ENCODE measurements around the gene H6PD.

Gene H6PD

GRCh38 chr1:9281908-9282695 is 47.5 kb downstream of the H6PD start:
- Histone ChIP-seq H3K9me3 (ENCODE audit: insufficient read depth, low read depth, low read length) (peaks cover 7% of the 10 kb centered on the region; the same call in 1 of the 2 replicates), H3K4me1 (ENCODE audit: insufficient read depth, low read length) (peaks cover 15% of the 10 kb centered on the region; the same call in 1 of the 2 replicates), H3K4me3 (ENCODE audit: low read length) (no peak overlapping the region), H3K36me3 (ENCODE audit: insufficient read depth, low read length) (no peaks in the 10 kb centered on the region), H3K27ac (ENCODE audit: low read depth, low read length) (no peak overlapping the region), H3K9ac (ENCODE audit: low read depth, low read length) (no peak overlapping the region), H3K27me3 (ENCODE audit: insufficient read depth, low read length) (no peaks in the 10 kb centered on the region)
- 80% methylated on average over 12 of the region's 12 CpGs for WGBS

- WGBS = 84% methylated on average over 4 of the region's 4 CpGs
- H3K4me3 ChIP-seq (ENCODE audit: low read length) = no peak overlapping the region
- H3K9me3 ChIP-seq (ENCODE audit: insufficient read depth, low read depth, low read length) = peaks cover 7% of the 10 kb centered on the region; the same call in 1 of the 2 replicates
- no peaks in the 10 kb centered on the region for H3K36me3 ChIP-seq (ENCODE audit: insufficient read depth, low read length)
- no peak overlapping the region for H3K9ac ChIP-seq (ENCODE audit: low read depth, low read length)
- H3K4me1 ChIP-seq (ENCODE audit: insufficient read depth, low read length) = peaks cover 15% of the 10 kb centered on the region; the same call in 1 of the 2 replicates
- H3K27me3 ChIP-seq (ENCODE audit: insufficient read depth, low read length) = no peaks in the 10 kb centered on the region
- no peak overlapping the region for H3K27ac ChIP-seq (ENCODE audit: low read depth, low read length)
Observed at GRCh38 chr1:9282696-9282955, 48.1 kb downstream of the H6PD start.

GRCh38 chr1:9284061-9284460 is 49.5 kb downstream of the H6PD start:
- no peak overlapping the region for H3K4me3 ChIP-seq (ENCODE audit: low read length)
- no peaks in the 10 kb centered on the region for H3K27me3 ChIP-seq (ENCODE audit: insufficient read depth, low read length)
- H3K27ac ChIP-seq (ENCODE audit: low read depth, low read length) = no peak overlapping the region
- WGBS = 97% methylated on average over 2 of the region's 2 CpGs
- peaks cover 17% of the 10 kb centered on the region; the same call in 1 of the 2 replicates for H3K9me3 ChIP-seq (ENCODE audit: insufficient read depth, low read depth, low read length)
- no peak overlapping the region for H3K9ac ChIP-seq (ENCODE audit: low read depth, low read length)
- H3K36me3 ChIP-seq (ENCODE audit: insufficient read depth, low read length) = no peaks in the 10 kb centered on the region
- peaks cover 14% of the 10 kb centered on the region; the same call in 1 of the 2 replicates for H3K4me1 ChIP-seq (ENCODE audit: insufficient read depth, low read length)

- H3K9ac ChIP-seq (ENCODE audit: low read depth, low read length) = no peak overlapping the region
- H3K27me3 ChIP-seq (ENCODE audit: insufficient read depth, low read length) = peaks cover under 1% of the 10 kb centered on the region; the same call in 1 of the 2 replicates
- no peak overlapping the region for H3K4me3 ChIP-seq (ENCODE audit: low read length)
- peaks cover 17% of the 10 kb centered on the region; the same call in 1 of the 2 replicates for H3K9me3 ChIP-seq (ENCODE audit: insufficient read depth, low read depth, low read length)
- WGBS = 85% methylated on average over 6 of the region's 6 CpGs
- H3K4me1 ChIP-seq (ENCODE audit: insufficient read depth, low read length) = no peaks in the 10 kb centered on the region
- no peaks in the 10 kb centered on the region for H3K36me3 ChIP-seq (ENCODE audit: insufficient read depth, low read length)
- H3K27ac ChIP-seq (ENCODE audit: low read depth, low read length) = no peak overlapping the region
Observed at GRCh38 chr1:9286556-9286955, 52.0 kb downstream of the H6PD start.

GRCh38 chr1:9289090-9289534 is 54.5 kb downstream of the H6PD start:
- Histone ChIP-seq H3K4me3 (ENCODE audit: low read length) (no peak overlapping the region), H3K27ac (ENCODE audit: low read depth, low read length) (no peak overlapping the region), H3K9ac (ENCODE audit: low read depth, low read length) (no peak overlapping the region), H3K27me3 (ENCODE audit: insufficient read depth, low read length) (peaks cover 14% of the 10 kb centered on the region), H3K9me3 (ENCODE audit: insufficient read depth, low read depth, low read length) (peaks cover 17% of the 10 kb centered on the region; the same call in 1 of the 2 replicates), H3K4me1 (ENCODE audit: insufficient read depth, low read length) (no peaks in the 10 kb centered on the region), H3K36me3 (ENCODE audit: insufficient read depth, low read length) (no peaks in the 10 kb centered on the region)
- WGBS = 43% methylated on average over 6 of the region's 6 CpGs

- Histone ChIP-seq H3K36me3 (ENCODE audit: insufficient read depth, low read length) (no peaks in the 10 kb centered on the region), H3K9ac (ENCODE audit: low read depth, low read length) (no peak overlapping the region), H3K4me3 (ENCODE audit: low read length) (no peak overlapping the region), H3K4me1 (ENCODE audit: insufficient read depth, low read length) (no peaks in the 10 kb centered on the region), H3K27me3 (ENCODE audit: insufficient read depth, low read length) (peaks cover 22% of the 10 kb centered on the region), H3K9me3 (ENCODE audit: insufficient read depth, low read depth, low read length) (peaks cover 10% of the 10 kb centered on the region; the same call in 1 of the 2 replicates), H3K27ac (ENCODE audit: low read depth, low read length) (no peak overlapping the region)
- 77% methylated on average over 3 of the region's 5 CpGs for WGBS
Observed at GRCh38 chr1:9289711-9290485, 55.3 kb downstream of the H6PD start.

- WGBS = 31% methylated on average over 13 of the region's 13 CpGs
- H3K9ac ChIP-seq (ENCODE audit: low read depth, low read length) = no peak overlapping the region
- no peaks in the 10 kb centered on the region for H3K4me1 ChIP-seq (ENCODE audit: insufficient read depth, low read length)
- no peaks in the 10 kb centered on the region for H3K36me3 ChIP-seq (ENCODE audit: insufficient read depth, low read length)
- H3K9me3 ChIP-seq (ENCODE audit: insufficient read depth, low read depth, low read length) = peaks cover 10% of the 10 kb centered on the region; the same call in 1 of the 2 replicates
- peaks cover 22% of the 10 kb centered on the region for H3K27me3 ChIP-seq (ENCODE audit: insufficient read depth, low read length)
- H3K4me3 ChIP-seq (ENCODE audit: low read length) = peak overlapping the region; percentile 51
- H3K27ac ChIP-seq (ENCODE audit: low read depth, low read length) = no peak overlapping the region
Observed at GRCh38 chr1:9291914-9292360, 57.4 kb downstream of the H6PD start.

GRCh38 chr1:9292361-9293240 is 58.0 kb downstream of the H6PD start, which contains the start of gene SPSB1:
Gene SPSB1 (plus strand): TSS chr1:9292894. CDS start chr1:9355892, 62,998 bp downstream.
- WGBS = 2% methylated on average over 118 of the region's 119 CpGs
- peaks cover 10% of the 10 kb centered on the region; the same call in 1 of the 2 replicates for H3K9me3 ChIP-seq (ENCODE audit: insufficient read depth, low read depth, low read length)
- no peak within 1 kb of the TSS for H3K27ac ChIP-seq (ENCODE audit: low read depth, low read length)
- H3K4me3 ChIP-seq (ENCODE audit: low read length) = peak within 1 kb of the TSS; percentile 51
- no peaks in the 10 kb centered on the region for H3K36me3 ChIP-seq (ENCODE audit: insufficient read depth, low read length)
- no peak within 1 kb of the TSS for H3K9ac ChIP-seq (ENCODE audit: low read depth, low read length)
- H3K27me3 ChIP-seq (ENCODE audit: insufficient read depth, low read length) = peaks cover 22% of the 10 kb centered on the region
- no peaks in the 10 kb centered on the region for H3K4me1 ChIP-seq (ENCODE audit: insufficient read depth, low read length)

- Histone ChIP-seq H3K9ac (ENCODE audit: low read depth, low read length) (no peak overlapping the region), H3K27me3 (ENCODE audit: insufficient read depth, low read length) (peaks cover 22% of the 10 kb centered on the region), H3K4me1 (ENCODE audit: insufficient read depth, low read length) (no peaks in the 10 kb centered on the region), H3K9me3 (ENCODE audit: insufficient read depth, low read depth, low read length) (peaks cover 7% of the 10 kb centered on the region; the same call in 1 of the 2 replicates), H3K4me3 (ENCODE audit: low read length) (peak overlapping the region; percentile 51), H3K36me3 (ENCODE audit: insufficient read depth, low read length) (no peaks in the 10 kb centered on the region), H3K27ac (ENCODE audit: low read depth, low read length) (no peak overlapping the region)
- under 1% methylated on average over 43 of the region's 43 CpGs for WGBS
Observed at GRCh38 chr1:9293241-9293532, 58.6 kb downstream of the H6PD start.

GRCh38 chr1:9293533-9294404 is 59.2 kb downstream of the H6PD start:
- Histone ChIP-seq H3K9me3 (ENCODE audit: insufficient read depth, low read depth, low read length) (peaks cover 1% of the 10 kb centered on the region; the same call in 1 of the 2 replicates), H3K36me3 (ENCODE audit: insufficient read depth, low read length) (no peaks in the 10 kb centered on the region), H3K27ac (ENCODE audit: low read depth, low read length) (no peak overlapping the region), H3K4me1 (ENCODE audit: insufficient read depth, low read length) (no peaks in the 10 kb centered on the region), H3K9ac (ENCODE audit: low read depth, low read length) (no peak overlapping the region), H3K27me3 (ENCODE audit: insufficient read depth, low read length) (peaks cover 22% of the 10 kb centered on the region), H3K4me3 (ENCODE audit: low read length) (peak overlapping the region; percentile 51)
- WGBS = 12% methylated on average over 41 of the region's 41 CpGs
